Fibroblast of skin of back (primary cell): ENCODE results near the gene KRT34. TPM values are rescaled to one million over a fixed set of nuclear protein-coding genes. Genes with fewer than 3 reads are reported as not detected.
"Not testable (repeated sequence)": the region's sequence is repeated elsewhere in the genome, so short reads cannot be mapped to it uniquely, and the experiment has no call there.

Experiments
- DNase-seq: peaks from one replicate; pipeline ENCODE4 v3.0.0-alpha.2; 2013
- polyA plus RNA-seq, 2 experiments: library from polyadenylated mRNA; unstranded; fragments of 120-200 nt; gene quantifications; one replicate each; pipeline ENCODE4 v1.2.1, GENCODE V29; 2013; ENCODE audit not compliant: insufficient read length in 2 of 2

The KRT34 gene
- 13.0 TPM for polyA plus RNA-seq (2013, experiment 1 of 2; ENCODE audit: insufficient read length)
- 2.6 TPM for polyA plus RNA-seq (2013, experiment 2 of 2; ENCODE audit: insufficient read length)

DNA sequence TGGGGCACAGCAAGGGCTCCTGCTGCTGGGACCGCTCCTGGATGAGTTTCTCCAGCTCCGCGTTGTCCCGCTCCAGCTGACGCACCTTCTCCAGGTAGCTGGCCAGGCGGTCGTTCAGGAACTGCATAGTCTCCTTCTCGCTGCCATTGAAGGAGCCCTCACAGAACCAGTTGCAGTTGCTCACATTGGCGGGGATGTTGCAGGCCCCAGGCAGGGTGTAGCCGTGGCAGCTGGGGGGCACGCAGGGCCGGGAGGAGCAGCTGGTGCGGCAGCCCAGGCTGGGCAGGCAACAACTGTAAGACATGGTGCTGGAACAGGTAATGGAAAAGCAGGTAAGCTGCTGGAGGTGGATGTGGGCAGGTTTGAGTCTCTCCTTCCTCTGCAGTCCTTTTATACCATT is at the start of gene KRT34:
Gene KRT34, minus strand, starts transcription at position 364 of the 400 bp plus-strand sequence. Its CDS starts 60 bp downstream, at position 304.
- not testable (repeated sequence) for DNase-seq

DNA sequence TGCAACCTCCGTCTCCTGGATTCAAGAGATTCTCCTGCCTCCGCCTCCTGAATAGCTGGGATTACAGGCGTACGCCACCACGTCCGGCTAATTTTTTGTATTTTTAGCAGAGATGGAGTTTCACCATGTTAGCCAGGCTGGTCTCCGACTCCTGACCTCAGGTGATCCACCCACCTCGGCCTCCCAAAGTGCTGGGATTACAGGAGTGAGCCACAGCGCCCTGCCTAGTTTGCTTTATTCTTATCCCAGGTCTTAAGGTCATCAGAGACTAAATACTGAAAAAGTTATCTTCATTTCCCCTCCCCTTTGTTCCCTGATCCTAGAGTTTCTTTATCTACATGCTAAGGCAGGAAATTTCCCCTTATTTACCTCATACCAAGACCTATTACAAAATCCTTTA is 48.3 kb upstream of the KRT34 start:
- DNase-seq = not testable (repeated sequence)

GRCh38 chr17:41429667-41430066 is 47.6 kb upstream of the KRT34 start:
- DNase-seq = no peak

GRCh38 chr17:41428591-41429291 is 46.6 kb upstream of the KRT34 start:
- DNase-seq = peak; percentile 28

GRCh38 chr17:41424111-41424635 is 42.1 kb upstream of the KRT34 start, which contains the start of gene KRT37:
Gene KRT37 (minus strand): TSS chr17:41424585. CDS start chr17:41424523, 62 bp downstream.
- DNase-seq = no peak

- not testable (repeated sequence) for DNase-seq
Observed at GRCh38 chr17:41422586-41422985, 40.5 kb upstream of the KRT34 start.

GRCh38 chr17:41421617-41422016 is 39.5 kb upstream of the KRT34 start:
- no peak for DNase-seq

DNA sequence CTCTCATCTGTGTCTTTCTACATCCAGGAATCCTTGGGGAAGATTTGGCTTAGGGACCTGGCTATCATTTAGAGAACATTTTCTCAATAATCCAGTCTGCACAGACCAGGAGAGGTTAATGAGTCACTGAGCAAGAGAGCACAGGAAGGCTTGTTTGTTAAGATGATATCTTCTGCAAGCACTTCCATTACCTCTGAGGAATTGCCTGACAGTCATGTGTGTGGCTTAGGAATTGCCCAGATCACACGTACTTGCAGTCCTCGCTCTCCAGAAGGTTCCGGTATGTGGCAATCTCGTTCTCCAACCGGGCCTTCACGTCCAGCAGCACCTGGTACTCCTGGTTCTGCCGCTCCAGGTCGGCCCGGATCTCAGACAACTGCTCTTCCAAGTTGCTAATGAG is 39.0 kb upstream of the KRT34 start:
- DNase-seq = peak; percentile 16

- peak; percentile 34 for DNase-seq
Observed at GRCh38 chr17:41420134-41420533, 38.0 kb upstream of the KRT34 start.

GRCh38 chr17:41419716-41420115 is 37.6 kb upstream of the KRT34 start:
- no peak for DNase-seq

DNA sequence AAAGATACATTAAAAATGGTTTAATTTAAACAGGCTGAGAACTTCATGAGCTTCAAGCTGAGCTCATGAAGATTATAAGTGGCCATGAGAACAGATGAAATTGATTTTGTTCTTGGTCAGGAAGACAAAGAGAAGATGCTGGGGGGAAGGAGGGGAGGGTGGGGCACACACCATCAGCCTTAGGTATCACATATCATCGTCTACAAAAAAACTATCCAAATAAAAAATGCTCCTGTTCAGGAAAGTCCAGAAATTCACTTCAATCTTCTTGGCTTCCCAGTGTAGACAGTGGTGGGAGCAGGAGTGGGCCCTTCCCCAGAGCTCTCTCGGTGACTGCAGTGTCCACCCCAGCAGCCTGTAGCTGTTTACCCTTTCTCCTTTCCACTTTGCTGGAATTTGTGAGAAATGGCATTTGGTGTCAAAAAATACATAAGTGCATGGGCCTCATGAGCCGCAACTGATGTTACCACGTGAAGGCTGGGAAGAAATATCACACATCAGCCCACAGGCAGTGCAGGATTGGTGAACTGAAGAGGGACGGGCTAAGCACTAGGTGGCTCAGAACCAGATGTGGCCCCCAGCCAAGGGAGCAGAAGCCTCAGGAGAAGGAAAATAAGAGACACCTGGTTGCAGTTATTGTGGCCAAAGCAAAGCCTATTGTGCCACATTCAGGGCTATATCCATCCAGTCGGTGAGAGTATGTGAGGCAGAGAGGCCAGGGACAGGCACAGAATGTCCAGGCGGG is 36.2 kb upstream of the KRT34 start:
- no peak for DNase-seq

DNA sequence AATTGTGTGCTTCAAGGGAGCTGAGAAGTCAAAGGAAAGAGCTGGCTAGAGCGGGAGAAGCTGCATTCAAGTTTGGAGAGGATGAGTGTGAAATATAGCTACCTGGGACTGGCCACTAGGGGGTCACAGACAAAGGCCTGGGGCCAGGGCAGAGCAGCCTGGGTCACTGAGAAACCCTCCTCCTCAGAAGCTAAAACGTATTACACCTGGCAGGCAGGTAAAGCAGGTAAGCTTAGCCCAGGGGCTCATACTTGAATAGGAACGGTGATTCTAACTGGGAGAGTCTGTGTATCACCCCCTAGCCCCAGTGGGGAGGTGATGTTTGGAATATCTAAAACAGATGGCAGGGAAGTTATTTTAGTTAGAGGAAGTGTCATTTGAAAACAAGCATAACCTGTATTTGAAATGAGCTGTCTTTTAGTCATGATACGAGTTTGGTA is 35.5 kb upstream of the KRT34 start:
- DNase-seq = peak; percentile 51

DNA sequence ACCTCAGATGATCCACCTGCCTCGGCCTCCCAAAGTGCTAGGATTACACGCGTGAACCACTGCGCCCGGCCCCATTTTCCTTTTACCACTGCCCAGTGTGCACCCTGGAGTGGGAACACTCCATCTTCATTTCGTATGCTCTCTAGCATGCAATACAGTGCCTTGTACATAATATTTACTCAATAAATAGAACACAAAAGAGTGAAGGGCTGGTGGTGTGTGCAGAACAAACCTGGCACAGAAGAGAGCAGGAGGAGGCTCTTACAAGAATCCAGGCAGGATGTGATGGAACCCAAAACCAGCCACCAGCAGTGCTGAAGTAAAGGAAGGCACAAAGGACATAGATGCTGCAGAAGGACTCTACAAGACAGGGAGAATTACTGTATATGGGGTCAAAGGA is 35.0 kb upstream of the KRT34 start:
- no peak for DNase-seq

DNA sequence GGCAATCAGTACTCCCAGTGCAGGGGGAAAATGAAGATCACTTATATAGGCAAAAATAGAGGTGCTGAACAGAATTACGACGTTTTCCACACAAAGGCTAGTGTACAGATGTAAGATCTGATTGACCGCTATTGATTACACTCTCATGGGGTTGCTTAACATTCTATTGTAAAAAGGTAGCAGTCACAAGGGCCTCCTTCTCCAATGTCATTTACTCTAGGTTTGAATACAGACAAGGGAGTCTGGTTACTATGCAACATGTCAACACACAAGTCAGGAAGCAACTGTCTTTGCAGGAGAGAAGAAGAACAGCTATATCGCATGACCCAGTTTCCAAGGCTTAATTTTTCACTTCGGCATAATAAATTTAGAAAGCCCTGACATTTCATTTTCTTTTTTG is 34.4 kb upstream of the KRT34 start:
- DNase-seq = peak; percentile 13

- peak; percentile 72 for DNase-seq
Observed at GRCh38 chr17:41415833-41416335, 33.8 kb upstream of the KRT34 start.

GRCh38 chr17:41415411-41415810 is 33.3 kb upstream of the KRT34 start:
- DNase-seq = no peak

GRCh38 chr17:41413982-41414381 is 31.9 kb upstream of the KRT34 start:
- DNase-seq = no peak

GRCh38 chr17:41413353-41413957 is 31.3 kb upstream of the KRT34 start:
- peak; percentile 40 for DNase-seq

GRCh38 chr17:41411072-41411840 is 29.1 kb upstream of the KRT34 start:
- no peak for DNase-seq

GRCh38 chr17:41407226-41407625 is 25.1 kb upstream of the KRT34 start:
- no peak for DNase-seq

- peak; percentile 18 for DNase-seq
Observed at GRCh38 chr17:41406205-41406604, 24.1 kb upstream of the KRT34 start.
